Peyer's patch (tissue), 4 donors: ENCODE data around the gene MYDGF.

Experiments used
- POLR2A ChIP-seq, 2 donors: fragments of 450-650 bp; IDR thresholded peaks; one replicate each; pipeline ENCODE4 v1.5.1; 2017; ENCODE audit warnings: antibody characterized with exemption in 2 of 2, mild to moderate bottlenecking in 2 of 2, moderate library complexity in 2 of 2
- TF ChIP-seq, protein P1 (sequence below), 6 experiments: fragments of 450-650 bp in 4 of 6; fragments of 200-600 bp in 2 of 6; sonication (generic) in 1 of 6; IDR thresholded peaks; one replicate each; pipeline ENCODE4 v1.5.1; 2017 to 2019; ENCODE audit warnings: antibody characterized with exemption in 6 of 6, mild to moderate bottlenecking in 3 of 6, moderate library complexity in 1 of 6

DNA sequence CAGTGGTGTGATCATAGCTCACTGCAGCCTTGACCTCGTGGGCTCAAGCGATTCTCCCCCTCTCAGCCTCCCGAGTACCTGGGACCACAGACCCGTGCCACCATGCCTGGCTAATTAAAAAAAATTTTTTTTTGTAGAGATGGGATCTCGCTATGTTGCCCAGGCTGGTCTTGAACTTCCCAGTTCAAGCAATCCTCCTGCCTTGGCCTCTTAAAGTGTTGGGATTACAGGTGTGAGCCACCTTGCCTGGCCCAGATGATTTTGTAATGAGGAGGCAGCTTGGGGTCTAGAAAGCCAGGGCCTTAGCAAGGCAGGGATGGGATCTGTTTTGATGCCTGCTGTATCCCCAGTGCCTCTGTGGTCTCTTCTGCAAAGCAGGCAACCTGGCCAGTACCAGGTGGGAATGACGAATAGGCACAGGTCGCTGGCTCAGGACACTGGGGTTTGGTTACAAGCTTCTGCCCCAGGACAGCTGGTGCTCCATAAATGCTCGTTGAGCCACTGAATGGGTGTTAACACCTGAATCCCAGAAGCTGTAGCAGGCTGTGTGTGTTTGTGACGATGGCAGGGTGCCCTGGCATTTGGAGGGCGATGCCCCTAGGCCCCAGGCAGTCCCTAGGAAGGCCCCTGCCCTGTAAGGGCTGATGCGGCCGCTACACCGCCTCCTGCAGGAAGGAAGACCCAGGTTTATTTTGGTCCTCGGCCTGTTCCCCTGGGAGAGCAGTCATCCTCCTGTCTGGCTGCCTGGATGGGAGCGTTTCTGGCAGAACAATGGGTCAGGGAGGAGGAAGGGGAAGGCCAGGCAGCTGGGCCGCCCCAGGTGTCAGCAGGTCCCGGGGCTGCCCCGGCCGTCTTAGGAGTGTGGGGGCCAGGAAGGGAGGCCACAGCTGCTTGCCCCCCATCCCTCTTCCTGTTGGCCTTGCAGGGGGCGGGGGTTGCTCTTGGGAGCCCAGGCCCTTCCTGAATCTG is 22.2 kb downstream of the MYDGF start:
- TF ChIP-seq, protein P1, sequence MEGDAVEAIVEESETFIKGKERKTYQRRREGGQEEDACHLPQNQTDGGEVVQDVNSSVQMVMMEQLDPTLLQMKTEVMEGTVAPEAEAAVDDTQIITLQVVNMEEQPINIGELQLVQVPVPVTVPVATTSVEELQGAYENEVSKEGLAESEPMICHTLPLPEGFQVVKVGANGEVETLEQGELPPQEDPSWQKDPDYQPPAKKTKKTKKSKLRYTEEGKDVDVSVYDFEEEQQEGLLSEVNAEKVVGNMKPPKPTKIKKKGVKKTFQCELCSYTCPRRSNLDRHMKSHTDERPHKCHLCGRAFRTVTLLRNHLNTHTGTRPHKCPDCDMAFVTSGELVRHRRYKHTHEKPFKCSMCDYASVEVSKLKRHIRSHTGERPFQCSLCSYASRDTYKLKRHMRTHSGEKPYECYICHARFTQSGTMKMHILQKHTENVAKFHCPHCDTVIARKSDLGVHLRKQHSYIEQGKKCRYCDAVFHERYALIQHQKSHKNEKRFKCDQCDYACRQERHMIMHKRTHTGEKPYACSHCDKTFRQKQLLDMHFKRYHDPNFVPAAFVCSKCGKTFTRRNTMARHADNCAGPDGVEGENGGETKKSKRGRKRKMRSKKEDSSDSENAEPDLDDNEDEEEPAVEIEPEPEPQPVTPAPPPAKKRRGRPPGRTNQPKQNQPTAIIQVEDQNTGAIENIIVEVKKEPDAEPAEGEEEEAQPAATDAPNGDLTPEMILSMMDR (IDR thresholded peaks at IDR 0.05) = no peak
- TF ChIP-seq POLR2A (IDR thresholded peaks at IDR 0.05) = no peak
